Panc1 (cell line): ENCODE measurements around the gene KCNH6. TPM values are rescaled to one million over a fixed set of nuclear protein-coding genes. Genes with fewer than 3 reads are reported as not detected.

Experiments
- ATAC-seq: fragments of 200-7000 bp; cut with Tn5 transposase; 2 replicates; pipeline ENCODE4 v1.9.1; 2020; ENCODE audit warnings: mild to moderate bottlenecking, moderate library complexity
- BruUV-seq: library from RNA; stranded (reverse); fragments of 400-500 nt; replicated peaks from 2 replicates; lab custom pipeline; 2021; lab: Mats Ljungman, UMichigan
- CTCF ChIA-PET: fragments of 300-600 bp; sonication (Branson Sonifier 250); formaldehyde crosslinking; loops from one replicate; lab custom pipeline; 2022; ENCODE audit warnings: antibody characterized with exemption; lab: Charles Lee
- POLR2A ChIA-PET: fragments of 300-600 bp; sonication (Branson Sonifier 250); formaldehyde crosslinking; loops from one replicate; lab custom pipeline; 2022; ENCODE audit warnings: antibody characterized with exemption; lab: Charles Lee
- DNase-seq: peaks from one replicate; pipeline ENCODE4 v3.0.0-alpha.2; 2010; ENCODE audit warnings: low read depth, low spot score
- H3K27ac ChIP-seq: 2 replicates; pipeline ENCODE4 v1.5.1; 2011; ENCODE audit warnings: mild to moderate bottlenecking, low read length, inconsistent platforms
- H3K27me3 ChIP-seq: fragments of 200-500 bp; sonication (Bioruptor generic); 2 replicates; pipeline ENCODE4 v1.6.0; 2014; ENCODE audit warnings: low read length, inconsistent platforms; ENCODE audit not compliant: control insufficient read depth, insufficient read depth
- H3K36me3 ChIP-seq: fragments of 200-500 bp; sonication (Bioruptor generic); 2 replicates; pipeline ENCODE4 v1.5.1; 2014; ENCODE audit warnings: inconsistent platforms, mild to moderate bottlenecking, low read length, moderate library complexity; ENCODE audit not compliant: control insufficient read depth, insufficient read depth
- H3K4me1 ChIP-seq: 2 replicates; pipeline ENCODE4 v1.5.1; 2011; ENCODE audit warnings: inconsistent platforms, mild to moderate bottlenecking, low read length, moderate library complexity; ENCODE audit not compliant: control insufficient read depth, insufficient read depth
- H3K4me3 ChIP-seq, 2 experiments: 2 replicates each; pipeline ENCODE4 v1.5.1; 2011 to 2012; ENCODE audit warnings: low read depth in 2 of 2, low read length in 2 of 2, mild to moderate bottlenecking in 2 of 2, inconsistent platforms in 1 of 2, moderate library complexity in 1 of 2
- H3K9me3 ChIP-seq: fragments of 200-500 bp; sonication (Bioruptor generic); 2 replicates; pipeline ENCODE4 v1.5.1; 2014; ENCODE audit warnings: low read depth, mild to moderate bottlenecking, inconsistent platforms, low read length, moderate library complexity; ENCODE audit not compliant: control insufficient read depth, insufficient read depth
- CTCF ChIP-seq: fragments of 450-650 bp; IDR thresholded peaks from 2 replicates; pipeline ENCODE4 v1.5.1; 2017; ENCODE audit warnings: mild to moderate bottlenecking
- POLR2AphosphoS5 ChIP-seq: IDR thresholded peaks from 2 replicates; pipeline ENCODE4 v1.6.1; 2012; ENCODE audit warnings: mild to moderate bottlenecking, low read depth, low read length, moderate library complexity
- REST ChIP-seq, 2 experiments: IDR thresholded peaks; 2 replicates each; pipeline ENCODE4 v1.6.1; 2011 to 2012; ENCODE audit warnings: low read depth in 2 of 2, control low read depth in 1 of 2, low read length in 1 of 2, mild to moderate bottlenecking in 1 of 2, moderate library complexity in 1 of 2; ENCODE audit not compliant: insufficient read depth in 1 of 2
- SIN3A ChIP-seq: IDR thresholded peaks from 2 replicates; pipeline ENCODE4 v1.6.1; 2012; ENCODE audit warnings: low read depth, mild to moderate bottlenecking, low read length, moderate library complexity, borderline replicate concordance; ENCODE audit not compliant: insufficient read depth
- TCF7L2 ChIP-seq: IDR thresholded peaks from 2 replicates; pipeline ENCODE4 v1.6.1; 2011; ENCODE audit warnings: mild to moderate bottlenecking, low read depth, low read length, inconsistent platforms
- in situ Hi-C: cut with HindIII; loops from 2 replicates; pipeline ENCODE4 v1.10.0; 2016; ENCODE audit warnings: low sequenced_read_pairs, low pct_unique_long_range_greater_than_20kb
- intact Hi-C: fragments of 100-400 bp; cut with micrococcal nuclease; formaldehyde crosslinking; loops from one replicate; pipeline ENCODE4 v1.10.0; 2022; ENCODE audit not compliant: unreplicated experiment
- total RNA-seq: library from RNA; stranded (reverse); gene quantifications from one replicate; pipeline ENCODE4 v1.2.1, GENCODE V29; 2021; ENCODE audit not compliant: unreplicated experiment

Gene KCNH6
- total RNA-seq, 1 experiment from 2014 or later, result not detected

- no TSS peak for BruUV-seq
- no peaks in the 10 kb centered on the region for H3K36me3 ChIP-seq
- no peak overlapping the region for H3K27ac ChIP-seq
- intact Hi-C loops, result no loop called here
- H3K4me3 ChIP-seq, result no peak overlapping the region
- in situ Hi-C loops, result no loop called here
- DNase-seq (no peak), ATAC-seq (no peak)
- CTCF ChIA-PET, result no interaction called here
- no peak for TF ChIP-seq CTCF
- TF ChIP-seq SIN3A, result no peak
- TF ChIP-seq TCF7L2, result no peak
- TF ChIP-seq POLR2AphosphoS5, result no peak
- no peak for TF ChIP-seq REST (IDR thresholded peaks at IDR 0.05; ENCODE audit: insufficient read depth in 1 of 2, low read depth in 2 of 2, low read length in 1 of 2)
- H3K4me1 ChIP-seq, result no peaks in the 10 kb centered on the region
- peaks cover 4% of the 10 kb centered on the region; the same call in 1 of the 2 replicates for H3K27me3 ChIP-seq
- POLR2A ChIA-PET, result no interaction called here
- H3K9me3 ChIP-seq, result no peaks in the 10 kb centered on the region
These were observed 10.1 kb upstream of the KCNH6 start for GRCh38 chr17:63512896-63513644.

GRCh38 chr17:63514477-63514876 is 8.7 kb upstream of the KCNH6 start:
- POLR2A ChIA-PET, result no interaction called here

More at GRCh38 chr17:63514477-63514876, 8.7 kb upstream of the KCNH6 start:
- H3K4me3 ChIP-seq, result no peak overlapping the region
- in situ Hi-C loops, result no loop called here
- no peaks in the 10 kb centered on the region for H3K9me3 ChIP-seq
- no peaks in the 10 kb centered on the region for H3K36me3 ChIP-seq
- no peak for TF ChIP-seq REST (IDR thresholded peaks at IDR 0.05; ENCODE audit: insufficient read depth in 1 of 2, low read depth in 2 of 2, low read length in 1 of 2)
- BruUV-seq, result no TSS peak
- no peak overlapping the region for H3K27ac ChIP-seq
- intact Hi-C loops, result no loop called here
- CTCF ChIA-PET, result interaction anchor here (0.7 kb wide), 1 partner anchor 44 kb away, joined by 4 read pairs; no protein-coding TSS in a partner anchor
- ATAC-seq, result no peak
- no peak for DNase-seq
- H3K27me3 ChIP-seq, result peaks cover 4% of the 10 kb centered on the region; the same call in 1 of the 2 replicates
- H3K4me1 ChIP-seq, result no peaks in the 10 kb centered on the region
